Liver (tissue), 9 donors: ENCODE measurements around the gene ARHGAP10. TPM values are rescaled to one million over a fixed set of nuclear protein-coding genes. Genes with fewer than 3 reads are reported as not detected.

ENCODE experiments used
- DNase-seq: peaks from one replicate; pipeline ENCODE4 v3.0.0-alpha.2; 2017; ENCODE audit warnings: low spot score
- H3K27ac ChIP-seq, 2 donors: one replicate each; pipeline ENCODE4 v1.7.0; 2013; ENCODE audit warnings: inconsistent platforms in 2 of 2, low read length in 2 of 2, control low read depth in 1 of 2, low read depth in 1 of 2, mild to moderate bottlenecking in 1 of 2
- H3K27me3 ChIP-seq, 4 donors: one replicate each; pipeline versions ENCODE4 v1.6.1 to v1.7.0; 2013; ENCODE audit warnings: low read length in 3 of 4, inconsistent platforms in 1 of 4, mild to moderate bottlenecking in 1 of 4, moderate library complexity in 1 of 4; ENCODE audit not compliant: control insufficient read depth in 4 of 4, insufficient read depth in 4 of 4
- H3K36me3 ChIP-seq, 4 donors: one replicate each; pipeline versions ENCODE4 v1.6.1 to v1.7.0; 2013; ENCODE audit warnings: low read length in 3 of 4, mild to moderate bottlenecking in 3 of 4, low read depth in 1 of 4, moderate library complexity in 1 of 4; ENCODE audit not compliant: control insufficient read depth in 4 of 4, insufficient read depth in 3 of 4
- H3K4me1 ChIP-seq, 4 donors: one replicate each; pipeline versions ENCODE4 v1.6.1 to v1.7.0; 2013; ENCODE audit warnings: low read length in 3 of 4, mild to moderate bottlenecking in 3 of 4, moderate library complexity in 1 of 4; ENCODE audit not compliant: control insufficient read depth in 4 of 4, insufficient read depth in 4 of 4
- H3K4me3 ChIP-seq, 3 donors: one replicate each; pipeline versions ENCODE4 v1.6.1 to v1.7.0; 2013; ENCODE audit warnings: low read length in 3 of 3, control low read depth in 1 of 3, low read depth in 1 of 3, mild to moderate bottlenecking in 1 of 3
- H3K9ac ChIP-seq, 2 donors: one replicate each; pipeline ENCODE4 v1.7.0; 2013; ENCODE audit warnings: low read length in 2 of 2, mild to moderate bottlenecking in 2 of 2, moderate library complexity in 2 of 2, control low read depth in 1 of 2, low read depth in 1 of 2
- H3K9me3 ChIP-seq, 4 donors: one replicate each; pipeline versions ENCODE4 v1.6.1 to v1.7.0; 2013; ENCODE audit warnings: low read length in 3 of 4; ENCODE audit not compliant: control insufficient read depth in 4 of 4
- ATF3 ChIP-seq: IDR thresholded peaks from 2 replicates; pipeline ENCODE4 v1.6.1; 2016; ENCODE audit warnings: antibody characterized with exemption
- CTCF ChIP-seq: fragments of 150-350 bp; IDR thresholded peaks from 2 replicates; pipeline ENCODE4 v1.5.1; 2017; ENCODE audit warnings: improper control_type of control experiment, low read depth, low read length; ENCODE audit not compliant: missing input control
- EGR1 ChIP-seq, 2 donors: IDR thresholded peaks; 2 replicates each; pipeline ENCODE4 v1.6.1; 2016 to 2018; ENCODE audit warnings: antibody characterized with exemption in 2 of 2, low read depth in 2 of 2
- FOXA1 ChIP-seq: IDR thresholded peaks from 2 replicates; pipeline ENCODE4 v1.6.1; 2016; ENCODE audit warnings: antibody characterized with exemption
- FOXA2 ChIP-seq: IDR thresholded peaks from 2 replicates; pipeline ENCODE4 v1.6.1; 2016; ENCODE audit warnings: antibody characterized with exemption
- GABPA ChIP-seq, 2 donors: IDR thresholded peaks in 1 of 2; conservative IDR thresholded peaks in 1 of 2; 2 replicates each; pipeline ENCODE4 v1.6.1; 2016; ENCODE audit warnings: antibody characterized with exemption in 2 of 2, mild to moderate bottlenecking in 1 of 2, moderate library complexity in 1 of 2
- HNF4A ChIP-seq, 2 donors: conservative IDR thresholded peaks; 2 replicates each; pipeline ENCODE4 v1.6.1; 2016; ENCODE audit warnings: antibody characterized with exemption in 2 of 2, mild to moderate bottlenecking in 2 of 2
- HNF4G ChIP-seq: IDR thresholded peaks from 2 replicates; pipeline ENCODE4 v1.6.1; 2016; ENCODE audit warnings: antibody characterized with exemption
- JUND ChIP-seq, 2 donors: IDR thresholded peaks; 2 replicates each; pipeline ENCODE4 v1.6.1; 2016; ENCODE audit warnings: antibody characterized with exemption in 2 of 2
- MAX ChIP-seq: IDR thresholded peaks from 2 replicates; pipeline ENCODE4 v1.6.1; 2016; ENCODE audit warnings: antibody characterized with exemption
- NR2F2 ChIP-seq: IDR thresholded peaks from 2 replicates; pipeline ENCODE4 v1.6.1; 2016; ENCODE audit warnings: antibody characterized with exemption
- RAD21 ChIP-seq, 2 donors: IDR thresholded peaks; 2 replicates each; pipeline ENCODE4 v1.6.1; 2016; ENCODE audit warnings: antibody characterized with exemption in 2 of 2, mild to moderate bottlenecking in 2 of 2
- REST ChIP-seq: IDR thresholded peaks from 2 replicates; pipeline ENCODE4 v1.6.1; 2016; ENCODE audit warnings: antibody characterized with exemption, mild to moderate bottlenecking
- RXRA ChIP-seq, 2 donors: IDR thresholded peaks; 2 replicates each; pipeline ENCODE4 v1.6.1; 2017 to 2018; ENCODE audit warnings: antibody characterized with exemption in 2 of 2, mild to moderate bottlenecking in 1 of 2
- SP1 ChIP-seq: IDR thresholded peaks from 2 replicates; pipeline ENCODE4 v1.6.1; 2018; ENCODE audit warnings: antibody characterized with exemption, mild to moderate bottlenecking
- TAF1 ChIP-seq: conservative IDR thresholded peaks from 2 replicates; pipeline ENCODE4 v1.6.1; 2016; ENCODE audit warnings: antibody characterized with exemption, mild to moderate bottlenecking
- YY1 ChIP-seq: IDR thresholded peaks from 2 replicates; pipeline ENCODE4 v1.6.1; 2016; ENCODE audit warnings: antibody characterized with exemption, mild to moderate bottlenecking
- ZBTB33 ChIP-seq: IDR thresholded peaks from 2 replicates; pipeline ENCODE4 v1.6.1; 2016; ENCODE audit warnings: antibody characterized with exemption
- WGBS: extraction: QIAGEN DNeasy Blood & Tissue Kit; methylation state at CpG from one replicate; pipeline ENCODE4 v1.1.7; 2013; 5-methylcytosine and 5-hydroxymethylcytosine counted together
- polyA plus RNA-seq, 2 donors: library from polyadenylated mRNA; stranded (reverse) in 1 of 2; unstranded in 1 of 2; fragments of 200-250 nt in 1 of 2; fragments of >200 nt in 1 of 2; fragmentation: Nextera tagmentation in 1 of 2; extraction: Ambion mirVana in 1 of 2; gene quantifications; one replicate each; pipeline versions ENCODE4 v1.2.1 to v1.2.3, GENCODE V29; 2013 to 2015
- total RNA-seq, 2 donors: library from RNA; depleted of rRNA; stranded (reverse); fragments of >200 nt; gene quantifications; one replicate each; pipeline ENCODE4 v1.2.3, GENCODE V29; 2014
- donor health status: healthy.
- donor health status: healthy.
- donor health status: healthy.
- donor health status: healthy.
- donor health status: healthy.

Gene ARHGAP10
- total and polyA plus RNA-seq, 4 donors: 1.5 to 13.0 (median 4.3) TPM

- TF ChIP-seq EGR1 (IDR thresholded peaks at IDR 0.05; ENCODE audit: low read depth in 2 of 2): no peak
Measured at GRCh38 chr4:147789596-147789995, 57.7 kb downstream of the ARHGAP10 start (continued).

- H3K4me3 ChIP-seq: no peak overlapping the region
- 58% methylated on average over 2 of the region's 2 CpGs for whole genome bisulfite sequencing
- DNase-seq: no peak
- no peaks in the 10 kb centered on the region for H3K9me3 ChIP-seq
- no peaks in the 10 kb centered on the region for H3K4me1 ChIP-seq
- H3K9ac ChIP-seq: no peak overlapping the region
- no peaks in the 10 kb centered on the region for H3K27me3 ChIP-seq
- no peak for TF ChIP-seq NR2F2
- H3K36me3 ChIP-seq: no peaks in the 10 kb centered on the region
- H3K27ac ChIP-seq: no peak overlapping the region
Measured at GRCh38 chr4:147790412-147790811, 58.5 kb downstream of the ARHGAP10 start.

GRCh38 chr4:147791341-147791740, 59.5 kb downstream of the ARHGAP10 start:
- 96% methylated on average over 17 of the region's 17 CpGs for WGBS
- no peaks in the 10 kb centered on the region for H3K4me1 ChIP-seq

More at GRCh38 chr4:147791341-147791740, 59.5 kb downstream of the ARHGAP10 start:
- H3K9ac ChIP-seq: no peak overlapping the region
- no peaks in the 10 kb centered on the region for H3K27me3 ChIP-seq
- no peak overlapping the region for H3K27ac ChIP-seq
- no peaks in the 10 kb centered on the region for H3K36me3 ChIP-seq
- no peak overlapping the region for H3K4me3 ChIP-seq
- DNase-seq: no peak
- no peaks in the 10 kb centered on the region for H3K9me3 ChIP-seq
- TF ChIP-seq TAF1 (no peak), HNF4A (conservative IDR thresholded peaks at IDR 0.05) (no peak), RAD21 (IDR thresholded peaks at IDR 0.05) (no peak), EGR1 (IDR thresholded peaks at IDR 0.05; ENCODE audit: low read depth in 2 of 2) (no peak), ZBTB33 (no peak), FOXA1 (no peak), GABPA (IDR thresholded peaks at IDR 0.05 in 1 of 2, conservative IDR thresholded peaks at IDR 0.05 in 1 of 2) (no peak), YY1 (no peak), FOXA2 (no peak), NR2F2 (no peak), JUND (IDR thresholded peaks at IDR 0.05) (no peak), RXRA (IDR thresholded peaks at IDR 0.05) (no peak), ATF3 (no peak), REST (no peak), MAX (no peak), HNF4G (no peak), CTCF (no peak), SP1 (no peak)
